Neural cell (in vitro differentiated cells): ENCODE results near the gene NPW. TPM values are rescaled to one million over a fixed set of nuclear protein-coding genes. Genes with fewer than 3 reads are reported as not detected.

Experiments used
- H2AFZ ChIP-seq: fragments of 200-600, 300-800 bp; sonication (generic), shearing (Covaris generic); 2 replicates; pipeline ENCODE4 v1.6.0; 2014; ENCODE audit warnings: low read depth, mild to moderate bottlenecking, antibody characterized with exemption, low read length, moderate library complexity
- H3F3A ChIP-seq: fragments of 200-600 bp; shearing (Covaris generic); 2 replicates; pipeline ENCODE4 v1.6.1; 2016; ENCODE audit warnings: mild to moderate bottlenecking, moderate library complexity, mixed read lengths, antibody characterized with exemption, low read length; ENCODE audit not compliant: insufficient read depth, poor library complexity, severe bottlenecking
- H3K27ac ChIP-seq: fragments of 200-600, 300-800 bp; sonication (generic), shearing (Covaris generic); 2 replicates; pipeline ENCODE4 v1.5.1; 2014; ENCODE audit warnings: mild to moderate bottlenecking, low read length, moderate library complexity
- H3K27me3 ChIP-seq: fragments of 300-800, 200-600 bp; sonication (generic), shearing (Covaris generic); 2 replicates; pipeline ENCODE4 v1.6.0; 2014; ENCODE audit warnings: mild to moderate bottlenecking, low read depth, low read length, moderate library complexity; ENCODE audit not compliant: insufficient read depth
- H3K36me3 ChIP-seq: fragments of 300-800, 200-600 bp; sonication (generic), shearing (Covaris generic); 2 replicates; pipeline ENCODE4 v1.5.1; 2014; ENCODE audit warnings: mild to moderate bottlenecking, antibody characterized with exemption, low read length, moderate library complexity; ENCODE audit not compliant: insufficient read depth
- H3K4me2 ChIP-seq: fragments of 300-800, 200-600 bp; sonication (generic), shearing (Covaris generic); 2 replicates; pipeline ENCODE4 v1.6.0; 2014; ENCODE audit warnings: mild to moderate bottlenecking, low read length
- H3K4me3 ChIP-seq: fragments of 300-800, 200-600 bp; sonication (generic), shearing (Covaris generic); 2 replicates; pipeline ENCODE4 v1.5.1; 2014; ENCODE audit warnings: mild to moderate bottlenecking, low read length, moderate library complexity
- H3K79me2 ChIP-seq: fragments of 200-600 bp; shearing (Covaris generic); replicated peaks from 2 replicates; pipeline ENCODE4 v1.6.0; 2014; ENCODE audit warnings: mild to moderate bottlenecking, low read length, moderate library complexity; ENCODE audit not compliant: insufficient read depth
- H3K9ac ChIP-seq: fragments of 300-800, 200-600 bp; sonication (generic), shearing (Covaris generic); 2 replicates; pipeline ENCODE4 v1.6.1; 2016; ENCODE audit warnings: mild to moderate bottlenecking, low read length, mixed read lengths
- H3K9me2 ChIP-seq: fragments of 200-600 bp; shearing (Covaris generic); 2 replicates; pipeline ENCODE4 v1.6.1; 2016; ENCODE audit warnings: mild to moderate bottlenecking, low read length, mixed read lengths; ENCODE audit not compliant: insufficient read depth
- H3K9me3 ChIP-seq: fragments of 200-600, 300-800 bp; sonication (generic), shearing (Covaris generic); 2 replicates; pipeline ENCODE4 v1.6.1; 2016; ENCODE audit warnings: mild to moderate bottlenecking, mixed run types, low read length, moderate library complexity, mixed read lengths
- H4K20me1 ChIP-seq: fragments of 200-600 bp; shearing (Covaris generic); 2 replicates; pipeline ENCODE4 v1.6.1; 2016; ENCODE audit warnings: mild to moderate bottlenecking, mixed run types; ENCODE audit not compliant: insufficient read depth
- CTCF ChIP-seq: fragments of 450-650 bp; IDR thresholded peaks from 2 replicates; pipeline ENCODE4 v1.5.1; 2014; ENCODE audit warnings: antibody characterized with exemption, mild to moderate bottlenecking, moderate library complexity; ENCODE audit not compliant: poor library complexity, severe bottlenecking
- EP300 ChIP-seq: fragments of 450-650 bp; conservative IDR thresholded peaks from 2 replicates; pipeline ENCODE4 v1.6.1; 2014; ENCODE audit warnings: antibody characterized with exemption, mild to moderate bottlenecking, moderate library complexity; ENCODE audit not compliant: poor library complexity, severe bottlenecking
- EZH2 ChIP-seq: fragments of 200-600, 300-800 bp; shearing (Covaris generic), sonication (generic); IDR thresholded peaks from 2 replicates; pipeline ENCODE4 v1.6.1; 2014; ENCODE audit warnings: antibody characterized with exemption, low read length, borderline replicate concordance, mild to moderate bottlenecking; ENCODE audit not compliant: insufficient read depth, poor library complexity, severe bottlenecking
- MXI1 ChIP-seq: fragments of 450-650 bp; conservative IDR thresholded peaks from 2 replicates; pipeline ENCODE4 v1.6.1; 2014; ENCODE audit warnings: antibody characterized with exemption, mild to moderate bottlenecking; ENCODE audit not compliant: poor library complexity, severe bottlenecking
- POLR2AphosphoS5 ChIP-seq: IDR thresholded peaks from 2 replicates; pipeline ENCODE4 v1.6.1; 2012
- RAD21 ChIP-seq: fragments of 450-650 bp; conservative IDR thresholded peaks from 2 replicates; pipeline ENCODE4 v1.6.1; 2014; ENCODE audit warnings: antibody characterized with exemption, mild to moderate bottlenecking, moderate library complexity
- REST ChIP-seq: IDR thresholded peaks from 2 replicates; pipeline ENCODE4 v1.6.1; 2012; ENCODE audit warnings: borderline replicate concordance
- SMC3 ChIP-seq: fragments of 450-650 bp; conservative IDR thresholded peaks from 2 replicates; pipeline ENCODE4 v1.6.1; 2014; ENCODE audit warnings: antibody characterized with exemption, mild to moderate bottlenecking, moderate library complexity; ENCODE audit not compliant: poor library complexity
- TAF1 ChIP-seq: IDR thresholded peaks from 2 replicates; pipeline ENCODE4 v1.6.1; 2012; ENCODE audit warnings: low read depth
- polyA plus RNA-seq: library from polyadenylated mRNA; depleted of rRNA; stranded (reverse); fragments of >200 nt; gene quantifications from 2 replicates; pipeline ENCODE4 v1.2.3, GENCODE V29; 2014

NPW gene
- polyA plus RNA-seq, 1 donor from 2014 or later = not detected

GRCh38 chr16:2035431-2036199 is 16.0 kb downstream of the NPW start:
- Histone ChIP-seq H3K36me3 (no peaks in the 10 kb centered on the region), H3K4me2 (no peak overlapping the region)

More at GRCh38 chr16:2035431-2036199, 16.0 kb downstream of the NPW start:
- Histone ChIP-seq H3F3A (no peaks in the 10 kb centered on the region), H3K79me2 (no peaks in the 10 kb centered on the region), H3K9me3 (no peaks in the 10 kb centered on the region), H3K27ac (no peak overlapping the region), H3K9me2 (no peaks in the 10 kb centered on the region), H3K27me3 (no peaks in the 10 kb centered on the region), H2AFZ (no peak overlapping the region), H4K20me1 (no peaks in the 10 kb centered on the region), H3K4me3 (no peak overlapping the region), H3K9ac (no peak overlapping the region)
- no peak for TF ChIP-seq CTCF
- no peak for TF ChIP-seq MXI1
- TF ChIP-seq RAD21 = no peak
- TF ChIP-seq SMC3 = no peak
- TF ChIP-seq POLR2AphosphoS5 = no peak
- TF ChIP-seq EZH2 = no peak
- TF ChIP-seq REST = no peak
- TF ChIP-seq TAF1 = no peak
- no peak for TF ChIP-seq EP300
